GM12801 (cell line): Measurements from ENCODE around the gene MAPK4.

ENCODE experiments used
- TF ChIP-seq, protein P1 (sequence below): IDR thresholded peaks from one replicate; pipeline ENCODE4 v1.5.1; 2011; ENCODE audit warnings: control low read depth; ENCODE audit not compliant: insufficient read length; ENCODE audit errors: extremely low read depth

MAPK4 gene

DNA sequence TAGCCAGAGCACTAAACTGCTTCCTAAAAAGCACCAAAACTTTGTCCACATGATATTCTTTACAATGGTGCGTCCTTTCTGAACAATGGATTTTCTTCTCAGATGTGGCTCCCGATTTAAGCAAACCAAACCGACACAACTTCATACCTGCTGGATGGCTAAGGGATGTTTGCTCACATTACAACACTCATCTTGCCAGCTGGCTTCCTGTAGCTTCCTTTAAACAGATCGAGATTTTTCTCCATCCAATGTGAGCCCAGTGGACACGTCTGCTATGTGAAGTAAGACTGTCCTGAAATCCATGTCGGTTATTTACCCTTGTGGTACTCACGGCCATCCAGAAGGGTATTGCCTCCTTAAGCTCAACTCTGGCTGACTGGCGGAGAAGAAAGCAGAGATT is 126.5 kb downstream of the MAPK4 start:
- TF ChIP-seq, protein P1, sequence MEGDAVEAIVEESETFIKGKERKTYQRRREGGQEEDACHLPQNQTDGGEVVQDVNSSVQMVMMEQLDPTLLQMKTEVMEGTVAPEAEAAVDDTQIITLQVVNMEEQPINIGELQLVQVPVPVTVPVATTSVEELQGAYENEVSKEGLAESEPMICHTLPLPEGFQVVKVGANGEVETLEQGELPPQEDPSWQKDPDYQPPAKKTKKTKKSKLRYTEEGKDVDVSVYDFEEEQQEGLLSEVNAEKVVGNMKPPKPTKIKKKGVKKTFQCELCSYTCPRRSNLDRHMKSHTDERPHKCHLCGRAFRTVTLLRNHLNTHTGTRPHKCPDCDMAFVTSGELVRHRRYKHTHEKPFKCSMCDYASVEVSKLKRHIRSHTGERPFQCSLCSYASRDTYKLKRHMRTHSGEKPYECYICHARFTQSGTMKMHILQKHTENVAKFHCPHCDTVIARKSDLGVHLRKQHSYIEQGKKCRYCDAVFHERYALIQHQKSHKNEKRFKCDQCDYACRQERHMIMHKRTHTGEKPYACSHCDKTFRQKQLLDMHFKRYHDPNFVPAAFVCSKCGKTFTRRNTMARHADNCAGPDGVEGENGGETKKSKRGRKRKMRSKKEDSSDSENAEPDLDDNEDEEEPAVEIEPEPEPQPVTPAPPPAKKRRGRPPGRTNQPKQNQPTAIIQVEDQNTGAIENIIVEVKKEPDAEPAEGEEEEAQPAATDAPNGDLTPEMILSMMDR: no peak

DNA sequence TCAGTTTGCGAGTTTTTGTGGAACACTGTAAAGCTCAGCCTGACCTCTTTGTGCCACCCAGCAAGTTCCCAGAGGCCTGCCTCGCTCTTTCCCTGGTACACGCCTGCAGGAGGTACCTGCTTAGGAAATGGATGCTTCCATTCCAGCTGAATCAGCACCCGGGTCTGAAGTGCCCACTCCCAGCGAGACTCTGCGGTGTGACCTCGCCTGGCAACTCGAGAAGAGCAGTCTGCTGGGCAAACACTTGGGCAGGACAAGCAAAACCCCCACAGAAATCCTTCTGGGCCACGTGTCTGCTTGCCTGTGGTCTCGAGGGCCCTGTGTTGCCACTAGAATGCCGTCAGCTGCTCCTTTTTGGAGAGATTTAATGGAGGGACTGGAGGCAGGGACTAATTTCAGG is 127.6 kb downstream of the MAPK4 start:
- TF ChIP-seq, protein P1: no peak

DNA sequence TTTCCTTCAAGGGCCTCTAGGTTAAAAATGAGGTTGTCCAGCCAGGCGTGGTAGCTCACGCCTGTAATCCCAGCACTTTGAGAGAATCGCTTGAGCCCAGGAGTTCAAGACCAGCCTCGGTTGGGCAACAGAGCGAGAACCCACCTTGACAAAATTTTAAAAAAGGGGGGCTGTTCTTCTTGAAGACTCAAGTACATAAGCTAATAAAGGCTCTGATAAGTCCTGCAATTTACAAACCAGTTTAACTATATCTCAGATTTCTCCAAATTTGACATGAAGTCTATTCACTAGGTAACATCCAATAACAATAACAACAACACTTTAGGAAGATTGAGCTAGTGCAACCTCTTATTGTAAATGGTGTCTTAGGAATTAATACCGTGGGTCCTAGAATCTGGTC is 129.7 kb downstream of the MAPK4 start:
- TF ChIP-seq, protein P1: no peak

DNA sequence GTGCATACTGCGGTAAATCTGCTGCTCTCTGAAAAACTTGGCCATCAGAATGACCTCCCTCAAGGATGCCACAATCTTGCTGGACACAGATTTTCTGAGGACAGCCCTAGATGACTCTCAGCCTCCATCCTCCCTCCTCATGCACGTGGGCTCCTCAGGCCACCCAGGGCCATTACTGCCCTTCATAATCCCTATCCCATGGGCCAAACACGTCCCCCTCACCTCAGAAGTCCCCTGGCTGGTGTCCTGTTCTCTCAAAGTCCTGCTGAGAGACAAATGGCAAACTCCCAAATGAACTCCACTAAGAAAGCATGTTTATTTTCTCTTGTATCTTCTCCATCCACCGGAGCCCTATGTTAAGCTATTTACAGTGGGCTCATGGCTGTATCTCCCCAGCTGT is 134.3 kb downstream of the MAPK4 start:
- TF ChIP-seq, protein P1: no peak

DNA sequence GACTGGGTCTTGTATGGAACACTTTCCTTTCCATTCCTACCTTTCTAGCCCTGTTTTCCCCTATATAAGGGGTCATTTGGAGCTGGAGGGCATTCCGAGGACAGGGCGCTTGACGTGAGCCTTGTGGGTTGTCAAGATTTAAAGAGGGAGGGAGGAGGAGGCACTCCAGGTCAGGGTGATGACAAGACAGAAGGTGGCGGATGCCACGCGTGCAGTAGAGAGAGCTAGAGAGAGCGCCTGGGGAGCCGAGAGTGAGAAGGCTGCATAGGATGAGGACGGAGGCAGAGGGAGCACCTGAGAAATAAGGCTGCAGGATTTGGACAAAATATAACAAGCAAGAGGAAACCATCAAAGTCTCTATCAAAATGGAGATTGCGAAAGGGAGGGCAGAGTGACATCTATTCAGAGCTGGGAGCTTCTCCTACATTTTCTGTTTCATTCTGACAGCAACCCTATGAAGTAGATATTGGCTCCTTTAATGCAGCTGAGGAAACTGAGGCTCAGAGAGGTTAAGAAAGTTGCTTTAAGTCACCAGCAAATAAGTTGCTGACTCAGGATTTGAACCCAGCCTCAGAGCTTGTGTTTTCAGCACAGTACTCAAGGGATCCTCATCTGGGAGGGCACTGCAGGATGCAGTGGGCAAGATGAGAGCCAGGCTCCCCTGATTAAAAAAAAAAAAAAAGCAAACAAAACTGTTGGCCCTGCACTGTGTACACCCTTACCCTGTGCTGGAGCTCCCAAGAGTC is 135.7 kb downstream of the MAPK4 start:
- TF ChIP-seq, protein P1: no peak

DNA sequence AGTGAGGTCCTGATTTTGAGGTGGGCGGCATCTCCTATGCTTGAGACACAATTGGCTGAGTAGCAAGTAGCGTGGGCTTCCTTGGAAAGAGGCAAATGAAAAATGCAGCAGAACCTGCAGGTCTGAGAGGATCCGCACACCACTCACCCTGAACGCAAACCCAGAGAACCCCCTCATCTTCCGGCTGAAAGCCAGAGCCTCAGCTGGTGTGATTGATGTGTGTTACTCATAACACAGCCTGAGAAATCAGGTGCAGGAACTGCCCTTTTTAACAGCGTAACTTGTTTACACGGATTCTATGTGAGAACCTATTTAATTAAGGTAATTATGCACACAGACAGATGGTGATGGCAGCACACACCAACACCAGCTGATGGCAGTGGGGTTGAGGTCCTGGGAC is 136.5 kb downstream of the MAPK4 start:
- TF ChIP-seq, protein P1: no peak

DNA sequence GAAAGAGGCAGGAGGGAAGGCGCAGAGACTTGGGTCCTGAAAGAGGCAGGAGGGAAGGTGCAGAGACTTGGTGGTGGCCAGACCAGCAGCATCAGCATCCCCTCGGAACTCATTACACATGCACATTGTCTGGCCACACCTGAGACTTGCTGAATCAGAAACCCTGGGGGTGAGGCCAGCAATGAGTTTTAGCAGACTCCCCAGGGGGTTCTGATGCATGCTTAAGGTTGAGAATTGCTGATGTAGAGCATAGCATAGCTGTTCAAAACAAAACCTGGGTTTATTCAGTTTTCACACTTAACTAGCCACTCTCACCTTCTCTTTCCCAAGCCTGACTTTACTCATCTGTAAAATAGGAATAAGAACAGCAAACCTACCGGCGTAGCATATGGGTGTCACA is 137.0 kb downstream of the MAPK4 start:
- TF ChIP-seq, protein P1: no peak
